DND-41 (cell line): Measurements from ENCODE around the gene MTCP1.

Source experiments
- CTCF ChIP-seq: IDR thresholded peaks from 2 replicates; pipeline ENCODE4 v1.5.1; 2012; ENCODE audit warnings: borderline replicate concordance, low read length, moderate library complexity, mild to moderate bottlenecking; ENCODE audit not compliant: poor library complexity, severe bottlenecking; ENCODE audit errors: extremely low read depth
- EZH2 ChIP-seq: IDR thresholded peaks from 3 replicates; pipeline ENCODE4 v1.6.1; 2012; ENCODE audit warnings: borderline replicate concordance, low read depth, mild to moderate bottlenecking, moderate library complexity, low read length, inconsistent platforms; ENCODE audit not compliant: severe bottlenecking

GRCh38 chrX:155022585-155022984, 48.4 kb downstream of the MTCP1 start, which contains the start of gene F8:
- TF ChIP-seq CTCF (no peak), EZH2 (no peak)
